Liver (tissue), 9 donors: ENCODE data around the gene RER1. TPM values are rescaled to one million over a fixed set of nuclear protein-coding genes. Genes with fewer than 3 reads are reported as not detected.

Source experiments
- DNase-seq: peaks from one replicate; pipeline ENCODE4 v3.0.0-alpha.2; 2017; ENCODE audit warnings: low spot score
- H3K27ac ChIP-seq, 2 donors: one replicate each; pipeline ENCODE4 v1.7.0; 2013; ENCODE audit warnings: inconsistent platforms in 2 of 2, low read length in 2 of 2, control low read depth in 1 of 2, low read depth in 1 of 2, mild to moderate bottlenecking in 1 of 2
- H3K27me3 ChIP-seq, 4 donors: one replicate each; pipeline versions ENCODE4 v1.6.1 to v1.7.0; 2013; ENCODE audit warnings: low read length in 3 of 4, inconsistent platforms in 1 of 4, mild to moderate bottlenecking in 1 of 4, moderate library complexity in 1 of 4; ENCODE audit not compliant: control insufficient read depth in 4 of 4, insufficient read depth in 4 of 4
- H3K36me3 ChIP-seq, 4 donors: one replicate each; pipeline versions ENCODE4 v1.6.1 to v1.7.0; 2013; ENCODE audit warnings: low read length in 3 of 4, mild to moderate bottlenecking in 3 of 4, low read depth in 1 of 4, moderate library complexity in 1 of 4; ENCODE audit not compliant: control insufficient read depth in 4 of 4, insufficient read depth in 3 of 4
- H3K4me1 ChIP-seq, 4 donors: one replicate each; pipeline versions ENCODE4 v1.6.1 to v1.7.0; 2013; ENCODE audit warnings: low read length in 3 of 4, mild to moderate bottlenecking in 3 of 4, moderate library complexity in 1 of 4; ENCODE audit not compliant: control insufficient read depth in 4 of 4, insufficient read depth in 4 of 4
- H3K4me3 ChIP-seq, 3 donors: one replicate each; pipeline versions ENCODE4 v1.6.1 to v1.7.0; 2013; ENCODE audit warnings: low read length in 3 of 3, control low read depth in 1 of 3, low read depth in 1 of 3, mild to moderate bottlenecking in 1 of 3
- H3K9ac ChIP-seq, 2 donors: one replicate each; pipeline ENCODE4 v1.7.0; 2013; ENCODE audit warnings: low read length in 2 of 2, mild to moderate bottlenecking in 2 of 2, moderate library complexity in 2 of 2, control low read depth in 1 of 2, low read depth in 1 of 2
- H3K9me3 ChIP-seq, 4 donors: one replicate each; pipeline versions ENCODE4 v1.6.1 to v1.7.0; 2013; ENCODE audit warnings: low read length in 3 of 4; ENCODE audit not compliant: control insufficient read depth in 4 of 4
- FOXA1 ChIP-seq: IDR thresholded peaks from 2 replicates; pipeline ENCODE4 v1.6.1; 2016; ENCODE audit warnings: antibody characterized with exemption
- FOXA2 ChIP-seq: IDR thresholded peaks from 2 replicates; pipeline ENCODE4 v1.6.1; 2016; ENCODE audit warnings: antibody characterized with exemption
- HNF4G ChIP-seq: IDR thresholded peaks from 2 replicates; pipeline ENCODE4 v1.6.1; 2016; ENCODE audit warnings: antibody characterized with exemption
- JUND ChIP-seq, 2 donors: IDR thresholded peaks; 2 replicates each; pipeline ENCODE4 v1.6.1; 2016; ENCODE audit warnings: antibody characterized with exemption in 2 of 2
- MAX ChIP-seq: IDR thresholded peaks from 2 replicates; pipeline ENCODE4 v1.6.1; 2016; ENCODE audit warnings: antibody characterized with exemption
- NR2F2 ChIP-seq: IDR thresholded peaks from 2 replicates; pipeline ENCODE4 v1.6.1; 2016; ENCODE audit warnings: antibody characterized with exemption
- SP1 ChIP-seq: IDR thresholded peaks from 2 replicates; pipeline ENCODE4 v1.6.1; 2018; ENCODE audit warnings: antibody characterized with exemption, mild to moderate bottlenecking
- TAF1 ChIP-seq: conservative IDR thresholded peaks from 2 replicates; pipeline ENCODE4 v1.6.1; 2016; ENCODE audit warnings: antibody characterized with exemption, mild to moderate bottlenecking
- whole genome bisulfite sequencing: extraction: QIAGEN DNeasy Blood & Tissue Kit; methylation state at CpG from one replicate; pipeline ENCODE4 v1.1.7; 2013; 5-methylcytosine and 5-hydroxymethylcytosine counted together
- polyA plus RNA-seq, 2 donors: library from polyadenylated mRNA; stranded (reverse) in 1 of 2; unstranded in 1 of 2; fragments of 200-250 nt in 1 of 2; fragments of >200 nt in 1 of 2; fragmentation: Nextera tagmentation in 1 of 2; extraction: Ambion mirVana in 1 of 2; gene quantifications; one replicate each; pipeline versions ENCODE4 v1.2.1 to v1.2.3, GENCODE V29; 2013 to 2015
- total RNA-seq, 2 donors: library from RNA; depleted of rRNA; stranded (reverse); fragments of >200 nt; gene quantifications; one replicate each; pipeline ENCODE4 v1.2.3, GENCODE V29; 2014
- TF ChIP-seq, protein P1 (sequence below): IDR thresholded peaks from 2 replicates; pipeline ENCODE4 v1.6.1; 2016; ENCODE audit warnings: antibody characterized with exemption, mild to moderate bottlenecking
- donor health status: healthy.
- donor health status: healthy.
- donor health status: healthy.
- donor health status: healthy.
- donor health status: healthy.

Gene RER1
- total and polyA plus RNA-seq, 4 donors, result 43.5 to 142 (median 89.7) TPM

- Histone ChIP-seq H3K27me3 (no peaks in the 10 kb centered on the region), H3K9me3 (no peaks in the 10 kb centered on the region), H3K4me1 (no peaks in the 10 kb centered on the region), H3K9ac (no peak overlapping the region), H3K36me3 (no peaks in the 10 kb centered on the region), H3K4me3 (no peak overlapping the region), H3K27ac (no peak overlapping the region)
- DNase-seq, result no peak
- TF ChIP-seq FOXA1 (no peak), TAF1 (no peak), MAX (no peak), NR2F2 (no peak), HNF4G (no peak)
- TF ChIP-seq, protein P1, sequence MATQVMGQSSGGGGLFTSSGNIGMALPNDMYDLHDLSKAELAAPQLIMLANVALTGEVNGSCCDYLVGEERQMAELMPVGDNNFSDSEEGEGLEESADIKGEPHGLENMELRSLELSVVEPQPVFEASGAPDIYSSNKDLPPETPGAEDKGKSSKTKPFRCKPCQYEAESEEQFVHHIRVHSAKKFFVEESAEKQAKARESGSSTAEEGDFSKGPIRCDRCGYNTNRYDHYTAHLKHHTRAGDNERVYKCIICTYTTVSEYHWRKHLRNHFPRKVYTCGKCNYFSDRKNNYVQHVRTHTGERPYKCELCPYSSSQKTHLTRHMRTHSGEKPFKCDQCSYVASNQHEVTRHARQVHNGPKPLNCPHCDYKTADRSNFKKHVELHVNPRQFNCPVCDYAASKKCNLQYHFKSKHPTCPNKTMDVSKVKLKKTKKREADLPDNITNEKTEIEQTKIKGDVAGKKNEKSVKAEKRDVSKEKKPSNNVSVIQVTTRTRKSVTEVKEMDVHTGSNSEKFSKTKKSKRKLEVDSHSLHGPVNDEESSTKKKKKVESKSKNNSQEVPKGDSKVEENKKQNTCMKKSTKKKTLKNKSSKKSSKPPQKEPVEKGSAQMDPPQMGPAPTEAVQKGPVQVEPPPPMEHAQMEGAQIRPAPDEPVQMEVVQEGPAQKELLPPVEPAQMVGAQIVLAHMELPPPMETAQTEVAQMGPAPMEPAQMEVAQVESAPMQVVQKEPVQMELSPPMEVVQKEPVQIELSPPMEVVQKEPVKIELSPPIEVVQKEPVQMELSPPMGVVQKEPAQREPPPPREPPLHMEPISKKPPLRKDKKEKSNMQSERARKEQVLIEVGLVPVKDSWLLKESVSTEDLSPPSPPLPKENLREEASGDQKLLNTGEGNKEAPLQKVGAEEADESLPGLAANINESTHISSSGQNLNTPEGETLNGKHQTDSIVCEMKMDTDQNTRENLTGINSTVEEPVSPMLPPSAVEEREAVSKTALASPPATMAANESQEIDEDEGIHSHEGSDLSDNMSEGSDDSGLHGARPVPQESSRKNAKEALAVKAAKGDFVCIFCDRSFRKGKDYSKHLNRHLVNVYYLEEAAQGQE, result no peak
- WGBS, result 89% methylated on average over 21 of the region's 21 CpGs
These were observed 49.1 kb upstream of the RER1 start for GRCh38 chr1:2342384-2343022.

GRCh38 chr1:2343023-2343935, 48.4 kb upstream of the RER1 start:
- Histone ChIP-seq H3K4me3 (no peak overlapping the region), H3K9ac (no peak overlapping the region), H3K36me3 (no peaks in the 10 kb centered on the region), H3K27me3 (no peaks in the 10 kb centered on the region), H3K4me1 (no peaks in the 10 kb centered on the region), H3K9me3 (no peaks in the 10 kb centered on the region), H3K27ac (no peak overlapping the region)
- DNase-seq, result no peak
- TF ChIP-seq, protein P1, result no peak
- TF ChIP-seq SP1 (no peak), FOXA2 (no peak), JUND (IDR thresholded peaks at IDR 0.05) (no peak), FOXA1 (no peak)
- 92% methylated on average over 39 of the region's 39 CpGs for WGBS
